HG03439 (cell line): ENCODE measurements around the gene JADE2.
"Not testable (repeated sequence)": the region's sequence is repeated elsewhere in the genome, so short reads cannot be mapped to it uniquely, and the experiment has no call there.

Source experiments
- ATAC-seq: cut with Tn5 transposase; IDR thresholded peaks from one replicate; pipeline ENCODE4 v1.9.1; 2021; ENCODE audit warnings: mild to moderate bottlenecking, moderate library complexity; ENCODE audit not compliant: unreplicated experiment

Gene JADE2

GRCh38 chr5:134506054-134507039, 19.1 kb upstream of the JADE2 start:
- no peak for ATAC-seq

DNA sequence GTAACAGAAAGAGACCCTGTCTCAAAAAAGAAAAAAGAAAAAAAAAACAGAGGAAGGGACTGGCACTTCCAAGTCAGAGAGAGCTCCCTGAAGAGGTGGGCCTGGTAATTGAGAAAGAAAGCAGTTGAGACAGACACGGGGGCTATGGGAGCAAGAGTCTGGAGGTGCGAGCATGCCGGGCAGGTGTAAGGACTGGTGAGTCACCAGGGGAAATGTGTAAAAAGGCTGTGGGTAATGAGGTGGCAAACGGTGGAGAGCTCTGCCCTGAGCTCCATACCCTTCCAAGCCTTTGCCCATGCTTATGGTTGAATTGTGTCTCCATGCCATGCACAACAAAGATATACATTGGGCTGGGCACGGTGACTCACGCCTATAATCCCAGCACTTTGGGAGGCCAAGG, 18.0 kb upstream of the JADE2 start:
- no peak for ATAC-seq

GRCh38 chr5:134508521-134509195, 16.8 kb upstream of the JADE2 start:
- ATAC-seq = no peak

GRCh38 chr5:134509308-134510040, 16.0 kb upstream of the JADE2 start:
- no peak for ATAC-seq

DNA sequence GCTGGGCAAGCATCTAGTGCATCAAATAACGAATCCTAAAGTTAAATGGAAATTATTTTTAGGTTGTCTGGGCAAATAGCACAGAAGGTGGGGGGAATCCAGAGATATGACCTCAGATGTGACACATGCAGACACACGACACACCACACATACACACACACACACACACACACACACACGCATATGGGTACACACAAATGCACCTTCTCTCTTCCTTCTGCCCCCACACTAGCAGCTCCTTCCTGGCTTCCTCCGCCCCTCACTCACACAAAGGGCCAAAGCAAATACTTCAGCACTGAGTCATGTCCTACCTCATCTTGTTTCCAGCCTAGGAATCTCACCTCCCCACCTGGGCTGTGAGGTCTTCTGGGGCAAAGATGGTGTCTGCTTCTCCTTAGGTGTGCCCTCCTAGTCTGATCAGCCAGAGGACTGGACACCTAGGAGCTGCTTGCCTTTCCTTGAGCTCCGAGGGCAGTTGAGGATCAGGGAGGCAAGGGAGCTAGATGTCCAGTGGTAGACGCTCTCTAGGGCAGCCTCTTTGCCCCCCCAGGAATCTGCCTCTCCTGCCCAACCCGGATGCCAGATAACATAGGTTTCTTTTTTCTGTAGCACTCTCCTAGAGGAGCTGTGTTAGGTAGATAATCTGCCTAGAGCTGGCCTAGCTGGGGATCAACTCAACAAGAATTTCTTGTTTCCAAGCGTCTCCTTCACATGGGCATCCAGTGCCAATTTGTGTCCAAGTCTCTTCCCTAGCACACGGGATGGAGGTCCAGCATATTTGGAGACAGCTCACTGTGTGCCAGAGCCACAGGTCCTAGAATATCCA, 14.3 kb upstream of the JADE2 start:
- no peak for ATAC-seq

GRCh38 chr5:134511796-134512660, 13.4 kb upstream of the JADE2 start:
- ATAC-seq = no peak

DNA sequence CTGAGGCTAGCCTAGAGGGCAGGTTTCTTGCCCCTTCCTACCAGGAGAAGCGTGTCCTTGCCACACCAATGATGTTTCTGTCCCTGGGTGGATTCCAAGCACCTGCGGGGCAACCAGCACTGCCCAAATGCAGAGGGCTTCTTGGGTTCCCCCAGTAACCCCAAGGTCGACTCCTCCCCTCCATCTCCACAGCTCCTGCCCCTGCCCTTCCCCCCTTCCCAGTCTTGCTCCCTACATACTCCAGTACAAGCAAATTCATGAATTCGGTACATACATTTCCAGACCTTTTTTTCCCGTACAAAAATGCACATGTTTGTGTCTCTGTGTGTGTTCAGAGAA, 12.8 kb upstream of the JADE2 start:
- no peak for ATAC-seq

GRCh38 chr5:134515801-134516200, 9.7 kb upstream of the JADE2 start:
- ATAC-seq = no peak

- not testable (repeated sequence) for ATAC-seq
These were observed 8.5 kb upstream of the JADE2 start for GRCh38 chr5:134516984-134517383.

GRCh38 chr5:134517553-134517952, 7.9 kb upstream of the JADE2 start:
- ATAC-seq = no peak

GRCh38 chr5:134519989-134520388, 5.5 kb upstream of the JADE2 start:
- ATAC-seq = no peak

GRCh38 chr5:134521841-134522240, 3.6 kb upstream of the JADE2 start:
- no peak for ATAC-seq

DNA sequence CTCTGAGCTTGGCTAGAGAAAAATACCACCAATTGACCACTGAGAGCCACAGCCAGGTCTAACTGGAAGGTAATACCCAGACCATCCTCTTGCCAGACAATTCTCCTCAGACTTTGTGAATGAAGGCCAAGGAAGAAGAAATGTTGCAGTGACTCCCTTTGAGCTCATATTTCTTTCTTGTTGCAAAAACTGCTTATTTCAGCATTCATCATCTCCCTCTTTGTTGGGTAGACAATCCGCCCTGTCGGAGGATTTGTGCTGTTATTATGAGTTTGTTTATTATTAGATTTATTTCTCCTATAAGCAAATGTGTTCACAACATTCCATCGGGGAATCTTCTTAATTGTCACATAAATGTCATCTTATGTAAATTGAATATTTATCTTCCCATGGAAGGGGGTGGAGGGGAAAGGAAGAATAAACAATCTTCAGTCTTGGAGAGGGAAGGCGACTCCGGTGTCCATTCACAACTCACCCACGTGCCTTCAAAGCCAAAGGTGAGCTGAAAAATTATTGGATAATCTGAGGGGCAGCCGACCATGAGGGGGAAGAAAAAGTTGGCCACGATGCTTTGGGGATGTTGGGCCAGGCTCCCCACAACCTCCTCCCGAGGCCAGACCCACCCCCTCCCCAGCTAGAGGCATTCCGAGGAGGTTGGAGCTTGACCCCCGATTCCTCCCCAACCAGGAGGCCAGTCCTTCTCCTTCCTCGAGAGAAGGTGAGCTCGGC, 1.8 kb upstream of the JADE2 start:
- no peak for ATAC-seq

DNA sequence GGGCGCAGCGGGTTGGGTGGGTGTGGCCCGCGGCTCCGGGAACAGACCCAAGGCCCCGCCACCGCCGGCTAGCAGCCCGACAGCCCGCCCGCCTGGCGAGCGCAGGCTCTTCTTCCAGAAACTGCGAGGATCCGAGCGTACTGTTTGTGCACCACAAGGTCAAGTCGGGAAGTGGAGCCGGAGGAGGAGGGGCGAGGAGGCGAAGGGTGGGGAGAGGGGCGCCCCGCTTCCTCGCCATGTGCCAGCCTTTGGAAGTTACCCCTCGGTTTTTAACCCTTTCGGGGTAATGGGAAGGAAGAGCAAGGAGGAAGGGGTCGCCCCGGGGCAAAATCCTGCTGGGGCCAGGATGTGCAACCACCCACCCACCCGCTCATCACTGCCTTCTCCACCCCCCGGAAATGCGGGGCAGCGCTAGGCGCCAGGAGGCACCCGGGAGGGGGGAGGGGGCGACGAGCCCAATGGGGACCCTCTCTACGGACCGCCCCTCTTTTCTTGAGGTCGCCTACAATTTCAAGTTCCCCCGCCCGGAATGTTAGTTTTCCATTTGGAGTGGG, 1.1 kb upstream of the JADE2 start:
- no peak for ATAC-seq

GRCh38 chr5:134525683-134526482, 413 bp downstream of the JADE2 start:
- ATAC-seq = peak; percentile 8

GRCh38 chr5:134526483-134527155, 1.1 kb downstream of the JADE2 start:
- ATAC-seq = peak; percentile 30
